NCI-H1105 treated with DMSO at 0.1 percent for 48 hours (cell line): ENCODE data around the gene NPAS2.

Experiments
- DNase-seq: peaks from one replicate; lab custom pipeline; 2025; lab: John Stamatoyannopoulos, UW

The NPAS2 gene

DNA sequence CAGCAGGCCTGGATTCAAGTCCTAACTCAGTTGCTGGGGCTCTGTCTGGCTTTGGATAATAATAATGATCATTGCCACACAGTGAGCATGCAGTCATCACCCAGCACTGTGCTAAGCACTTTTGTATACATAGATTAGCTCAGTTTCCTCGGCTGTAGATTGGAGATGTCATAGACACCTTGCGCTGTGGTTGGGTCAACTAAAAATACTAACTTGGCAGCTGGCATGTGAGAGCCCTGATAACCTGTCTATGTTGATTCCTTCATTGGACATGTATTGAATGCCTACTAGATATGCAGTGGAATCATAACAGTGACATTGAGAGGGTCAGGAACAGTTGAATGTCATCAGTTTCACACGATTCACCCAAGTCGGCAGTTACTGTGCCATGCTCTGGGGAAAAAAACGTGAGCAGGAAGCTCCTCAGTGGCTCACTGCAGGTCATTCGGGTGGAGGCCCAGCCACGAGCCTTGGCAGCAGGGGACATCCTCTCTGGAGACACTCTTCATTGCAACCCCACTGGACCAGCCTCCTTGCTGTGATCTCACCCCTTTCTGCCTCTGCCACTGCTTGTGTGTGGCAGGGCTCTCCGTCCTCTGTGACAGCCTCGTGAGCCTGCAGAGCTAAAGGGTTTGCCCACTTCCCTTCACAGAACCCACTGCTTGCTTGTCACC, 85.3 kb downstream of the NPAS2 start:
- DNase-seq: no peak

DNA sequence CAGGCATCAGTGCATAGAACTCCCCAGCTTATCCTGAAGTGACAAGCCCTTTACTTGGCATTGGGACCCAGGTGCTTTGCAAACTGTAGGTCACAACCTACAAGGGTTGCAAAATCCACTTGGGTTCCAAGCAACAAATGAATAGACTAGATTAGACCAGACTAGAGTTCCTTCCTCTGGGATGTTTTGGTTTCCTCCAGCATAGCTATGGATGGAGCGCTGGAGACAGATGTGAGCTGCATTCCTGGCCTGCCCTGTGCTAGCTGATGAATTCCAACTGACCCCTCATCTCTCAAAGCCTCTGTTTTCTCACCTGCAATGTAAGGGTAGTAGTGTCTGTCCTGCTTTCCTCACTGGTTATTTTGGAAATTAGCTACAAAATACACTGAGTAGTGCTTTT, 86.2 kb downstream of the NPAS2 start:
- no peak for DNase-seq

DNA sequence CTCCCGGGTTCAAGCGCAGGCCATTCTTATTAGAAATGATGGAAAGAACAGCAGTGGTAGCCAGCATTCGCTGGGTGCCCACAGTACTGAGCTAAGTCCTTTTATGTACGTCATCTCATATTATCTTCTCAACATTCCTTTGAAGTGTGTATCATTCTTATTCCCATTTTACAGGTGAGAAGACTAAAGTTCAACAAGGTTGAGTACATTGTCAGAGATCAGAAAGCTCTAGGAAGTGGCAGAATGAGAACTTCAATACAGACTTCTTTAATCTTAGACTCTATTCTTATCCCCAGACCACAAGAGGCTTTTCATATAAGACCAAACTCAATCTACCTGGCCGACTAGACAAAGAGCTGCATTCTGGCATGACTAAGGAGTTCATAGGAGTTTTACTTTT, 86.7 kb downstream of the NPAS2 start:
- DNase-seq: no peak

DNA sequence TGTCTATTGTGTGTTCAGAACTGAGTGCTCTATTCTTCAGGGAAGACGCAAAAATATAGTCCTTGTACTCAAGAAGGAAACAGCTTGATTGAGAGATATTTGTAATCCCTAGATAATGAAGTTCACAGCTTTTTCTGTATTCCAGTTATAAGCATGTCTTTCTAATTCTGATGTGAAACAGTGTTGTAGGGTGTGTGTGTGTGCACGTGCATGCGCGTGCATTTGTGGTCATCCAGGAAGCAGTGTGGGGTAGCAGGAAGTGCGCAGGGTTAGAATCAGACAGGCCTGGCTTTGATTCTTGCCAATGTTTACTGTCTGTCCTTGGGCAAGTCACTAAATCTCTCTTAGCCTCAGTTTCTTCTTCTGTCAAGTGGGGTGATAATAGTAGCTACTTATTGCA, 87.9 kb downstream of the NPAS2 start:
- no peak for DNase-seq

DNA sequence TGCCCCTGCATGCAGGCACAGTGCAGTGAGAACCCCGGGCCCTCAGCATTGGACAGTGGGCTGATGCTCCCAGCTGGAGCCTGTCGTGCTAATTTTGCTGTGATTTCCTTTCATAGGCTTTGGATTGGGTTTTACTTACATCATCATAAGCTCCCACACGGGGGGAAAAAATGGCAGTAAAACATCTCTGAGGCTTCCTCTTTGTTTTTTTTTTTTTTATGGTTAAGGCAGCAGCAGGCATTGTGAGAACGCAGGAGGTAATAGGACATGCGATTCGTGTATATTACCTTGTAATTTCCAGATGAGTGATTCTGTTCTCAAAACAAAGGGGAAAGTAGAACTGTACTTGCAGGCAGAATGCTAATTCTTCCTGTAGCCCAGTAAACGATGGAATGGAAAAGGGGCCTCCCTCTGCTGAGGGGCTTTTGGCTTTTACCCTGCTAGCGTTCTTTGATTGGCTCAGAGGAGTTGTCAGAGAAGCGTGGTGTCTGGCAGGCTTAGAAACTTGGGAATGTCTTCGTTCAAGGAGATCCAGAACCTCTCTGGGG, 89.7 kb downstream of the NPAS2 start:
- no peak for DNase-seq

DNA sequence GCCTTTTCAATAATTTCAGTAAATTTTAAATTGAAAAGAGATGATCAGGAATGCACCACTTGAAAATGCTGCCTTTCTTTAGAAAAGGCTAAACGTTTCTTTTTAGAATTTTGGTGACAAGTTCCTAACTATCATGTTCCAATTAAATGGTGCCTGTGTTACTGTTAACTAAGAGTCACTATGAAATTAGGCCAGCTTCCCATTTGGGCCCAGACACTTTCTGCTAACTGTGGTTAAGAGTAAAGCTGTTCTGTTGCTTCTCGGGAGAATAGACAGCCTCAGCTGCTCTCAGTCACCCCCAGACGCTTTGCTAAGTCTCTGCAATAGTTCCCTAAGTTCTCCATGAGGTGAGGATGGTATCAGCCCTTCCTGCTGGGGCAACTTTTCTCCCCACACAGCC, 90.2 kb downstream of the NPAS2 start:
- no peak for DNase-seq

DNA sequence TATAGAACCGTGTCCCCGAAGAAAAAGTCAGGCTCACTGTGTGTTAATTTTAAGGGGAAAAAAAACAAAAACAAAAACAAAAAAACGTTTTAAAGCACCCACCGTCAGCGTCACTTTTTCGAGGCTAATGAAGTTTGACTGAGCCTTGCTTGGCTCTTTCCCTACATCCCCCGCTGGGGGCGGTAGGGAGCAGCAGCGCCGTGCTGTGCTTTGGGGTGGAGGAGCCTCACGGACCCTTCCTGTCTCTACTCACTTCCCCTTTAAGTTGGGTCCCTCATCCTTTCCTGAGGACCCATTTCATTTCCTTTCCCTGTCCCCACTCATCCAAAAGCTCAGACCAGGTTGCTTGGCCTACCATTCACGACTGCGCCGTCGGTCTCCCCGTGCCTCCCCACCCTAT, 99.4 kb downstream of the NPAS2 start:
- DNase-seq: no peak

DNA sequence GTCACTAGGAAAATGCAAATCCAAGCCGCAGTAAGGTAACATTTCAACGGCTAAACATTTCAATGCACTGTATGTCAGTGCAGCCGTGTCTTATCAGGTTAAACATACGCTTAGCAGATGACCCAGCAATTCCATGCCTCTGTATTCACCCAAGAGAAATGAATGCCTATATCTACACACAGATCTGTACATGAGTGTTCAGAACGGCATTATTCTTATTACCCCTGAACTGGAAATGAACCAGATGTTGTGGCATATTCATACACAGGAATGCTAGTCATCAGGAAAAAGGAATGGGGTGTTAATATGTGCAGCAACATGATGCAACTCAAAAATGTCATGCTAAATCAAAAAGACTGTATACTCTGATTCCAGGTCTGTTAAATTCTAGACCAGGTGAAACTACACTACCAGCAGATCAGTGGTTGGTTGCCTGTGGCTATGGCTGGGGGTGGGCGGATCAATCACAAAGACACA, 101.8 kb downstream of the NPAS2 start:
- DNase-seq: no peak

DNA sequence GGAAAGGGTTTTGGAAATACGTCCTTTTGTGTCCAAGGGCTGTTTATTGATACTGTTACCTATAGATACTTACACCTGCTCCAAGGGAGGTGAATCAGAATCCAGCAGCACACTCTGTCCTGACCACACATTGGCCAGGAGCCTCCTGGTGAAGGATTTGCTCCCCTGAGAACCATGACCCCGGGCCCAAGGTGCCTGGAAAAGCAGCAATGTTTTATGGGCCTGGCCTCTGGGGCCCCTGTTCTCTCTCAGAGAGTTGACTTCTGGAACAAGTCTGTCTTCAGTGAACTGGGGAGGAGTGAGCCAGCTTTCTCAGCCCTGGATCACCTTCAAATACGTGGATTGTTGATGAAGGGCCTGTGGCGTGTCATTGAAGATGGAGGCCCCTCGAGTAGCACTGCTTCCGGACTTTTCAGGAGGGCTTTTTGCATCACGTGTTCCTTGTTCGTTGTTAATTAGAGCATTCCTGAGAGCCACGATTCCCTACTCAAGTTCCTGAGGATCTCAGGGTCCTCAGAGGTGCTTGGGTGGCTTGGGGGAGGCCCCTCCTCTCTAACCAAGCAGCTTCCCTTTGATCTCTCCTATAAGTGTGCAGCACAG, 103.6 kb downstream of the NPAS2 start:
- no peak for DNase-seq

DNA sequence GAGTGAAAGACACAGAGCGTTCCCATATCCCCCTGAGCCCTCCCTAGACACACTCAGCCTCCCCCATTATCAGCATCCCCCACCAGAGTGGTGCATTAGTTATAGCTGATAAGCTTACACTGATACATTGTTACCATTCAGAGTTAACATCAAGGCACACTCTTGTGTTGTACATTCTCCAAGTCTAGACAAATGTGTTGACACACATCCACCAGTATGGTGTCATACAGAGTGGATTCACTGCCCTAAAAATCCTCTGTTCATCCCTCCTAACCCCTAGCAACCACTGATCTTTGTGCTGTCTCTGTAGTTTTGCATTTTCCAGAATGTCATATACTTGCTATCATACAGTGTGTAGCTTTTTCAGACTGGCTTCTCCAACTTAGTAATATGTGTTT, 104.2 kb downstream of the NPAS2 start:
- DNase-seq: no peak

DNA sequence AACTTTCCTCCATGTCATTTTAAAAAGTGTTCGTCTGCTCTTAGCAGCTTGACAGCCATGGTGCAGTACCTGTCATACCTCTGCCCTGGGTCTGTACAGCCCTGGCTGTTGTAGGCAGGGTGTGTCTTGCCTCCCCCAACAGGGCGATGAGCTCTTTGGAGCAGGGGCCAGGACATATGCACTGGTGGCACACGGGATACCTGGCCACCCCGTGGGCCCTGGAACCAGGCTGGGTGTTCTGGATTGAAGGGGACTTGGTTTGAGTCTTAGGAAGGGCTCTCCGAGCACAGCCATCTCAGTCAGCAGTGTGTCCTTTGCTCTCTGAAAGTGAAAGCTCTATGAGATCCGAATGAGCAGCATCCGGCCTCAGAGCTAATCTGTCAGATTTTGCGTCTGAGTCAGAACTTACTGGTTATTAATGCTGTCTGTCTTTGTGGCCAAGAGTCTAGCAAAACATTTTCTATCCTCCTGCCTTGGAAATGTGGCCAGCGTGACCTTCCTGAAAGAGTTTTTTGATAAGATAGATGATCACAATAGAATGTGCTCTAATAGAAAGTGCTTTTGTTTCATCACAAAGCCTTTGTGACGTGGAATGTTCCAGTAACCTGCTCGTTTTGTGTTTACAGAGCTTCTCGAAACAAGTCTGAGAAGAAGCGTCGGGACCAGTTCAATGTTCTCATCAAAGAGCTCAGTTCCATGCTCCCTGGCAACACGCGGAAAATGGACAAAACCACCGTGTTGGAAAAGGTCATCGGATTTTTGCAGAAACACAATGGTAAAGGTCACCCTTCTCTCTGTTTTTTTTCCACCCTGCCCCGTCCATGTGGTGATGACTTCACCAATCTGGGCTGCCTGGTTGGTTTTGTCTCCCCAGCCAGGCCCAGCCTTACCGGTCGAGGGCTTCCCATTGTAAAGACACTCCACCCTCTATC, 104.8 kb downstream of the NPAS2 start:
- no peak for DNase-seq

DNA sequence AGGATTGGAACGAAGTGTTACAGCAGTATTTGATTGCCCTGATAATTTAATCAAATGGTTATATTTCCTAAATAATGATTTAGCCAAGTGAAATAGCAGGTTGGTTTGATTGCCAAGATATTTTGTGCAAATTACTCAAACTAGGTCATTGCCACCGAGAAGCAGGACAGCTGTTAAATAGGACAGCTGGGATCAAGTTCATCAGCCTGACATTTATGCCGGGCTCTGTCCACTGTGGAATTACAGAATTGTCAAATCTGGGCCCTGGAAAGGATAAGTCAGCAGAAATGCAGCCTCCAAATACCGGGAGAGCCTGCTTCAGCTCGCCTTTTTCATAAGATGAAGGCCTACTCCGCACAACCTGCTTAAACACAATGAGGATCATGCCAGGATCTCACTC, 108.3 kb downstream of the NPAS2 start:
- DNase-seq: no peak

DNA sequence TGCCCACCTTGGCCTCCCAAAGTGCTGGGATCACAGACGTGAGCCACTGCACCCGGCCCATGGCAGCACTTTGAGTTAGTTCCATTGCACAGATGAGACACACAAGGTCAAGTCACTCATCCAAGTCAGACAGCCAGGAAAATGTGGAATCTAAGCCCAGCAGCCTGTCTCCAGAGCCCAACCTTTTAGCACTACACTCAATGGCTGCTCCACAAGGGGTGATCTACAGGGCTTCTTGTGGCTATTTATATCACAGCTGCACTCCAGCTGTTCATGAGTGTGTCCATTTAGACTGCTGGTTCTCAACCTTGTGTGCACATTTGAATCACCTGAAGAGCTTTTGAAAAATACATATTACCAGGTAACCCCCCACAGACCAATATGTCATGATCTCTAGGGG, 109.2 kb downstream of the NPAS2 start:
- no peak for DNase-seq

DNA sequence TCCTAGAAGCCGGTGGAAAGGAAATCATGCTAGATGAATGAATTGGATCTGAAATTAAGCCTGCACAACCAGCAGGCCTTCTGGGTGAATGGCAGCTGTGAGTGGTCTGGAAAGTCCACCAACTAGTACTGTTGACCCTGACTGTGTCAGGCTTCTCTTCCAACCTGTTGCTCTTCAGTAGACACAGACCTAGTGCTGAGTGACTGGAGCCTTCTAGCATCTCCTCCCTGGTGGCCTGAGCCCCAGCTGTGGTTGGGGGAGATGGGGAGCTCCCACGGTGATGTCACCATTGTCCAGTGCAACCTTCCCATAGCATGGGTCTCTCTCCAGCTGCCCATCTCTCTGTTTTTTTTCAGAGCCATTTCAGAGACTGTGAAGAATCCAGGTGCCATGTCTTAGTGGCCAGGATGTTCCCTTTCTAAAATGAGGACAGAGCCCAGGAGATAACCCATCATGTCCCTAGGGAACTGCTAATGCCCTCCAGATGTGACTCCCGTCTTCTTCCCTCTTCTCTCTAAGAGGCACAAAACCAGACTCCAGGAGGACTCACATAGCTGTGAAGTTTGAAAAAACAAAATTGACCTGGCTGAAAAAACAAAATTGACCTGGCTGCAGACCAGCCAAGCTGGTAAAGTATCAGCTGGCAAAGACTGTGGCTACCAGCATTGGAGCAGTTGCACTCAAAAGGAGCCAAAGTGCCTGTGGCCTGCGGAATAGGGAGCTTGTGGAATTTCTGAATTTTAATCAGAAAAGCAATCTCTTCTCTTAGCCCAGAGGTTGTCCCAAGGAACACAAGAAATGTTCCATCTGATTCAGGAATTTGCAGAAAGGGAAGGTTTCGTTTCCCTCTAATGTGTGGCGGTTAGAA, 114.8 kb downstream of the NPAS2 start:
- DNase-seq: no peak

DNA sequence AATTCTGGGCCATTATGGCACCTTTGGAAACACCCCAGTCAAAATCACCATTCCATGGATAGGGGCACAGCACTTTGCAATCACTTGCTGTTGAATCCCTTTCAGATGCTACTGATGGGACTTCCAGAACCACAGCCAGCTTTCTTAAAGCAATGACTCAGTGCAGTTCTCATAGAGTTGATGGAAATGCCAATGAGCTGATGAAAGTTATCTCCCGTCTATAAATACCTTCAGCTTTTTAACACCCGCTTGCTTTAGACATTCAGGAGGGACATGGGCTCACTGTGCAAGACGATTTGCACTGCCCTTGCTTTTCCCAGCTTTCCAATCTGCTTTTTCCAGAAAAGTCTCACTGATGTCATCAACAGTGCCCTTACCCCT, 115.4 kb downstream of the NPAS2 start:
- DNase-seq: no peak

DNA sequence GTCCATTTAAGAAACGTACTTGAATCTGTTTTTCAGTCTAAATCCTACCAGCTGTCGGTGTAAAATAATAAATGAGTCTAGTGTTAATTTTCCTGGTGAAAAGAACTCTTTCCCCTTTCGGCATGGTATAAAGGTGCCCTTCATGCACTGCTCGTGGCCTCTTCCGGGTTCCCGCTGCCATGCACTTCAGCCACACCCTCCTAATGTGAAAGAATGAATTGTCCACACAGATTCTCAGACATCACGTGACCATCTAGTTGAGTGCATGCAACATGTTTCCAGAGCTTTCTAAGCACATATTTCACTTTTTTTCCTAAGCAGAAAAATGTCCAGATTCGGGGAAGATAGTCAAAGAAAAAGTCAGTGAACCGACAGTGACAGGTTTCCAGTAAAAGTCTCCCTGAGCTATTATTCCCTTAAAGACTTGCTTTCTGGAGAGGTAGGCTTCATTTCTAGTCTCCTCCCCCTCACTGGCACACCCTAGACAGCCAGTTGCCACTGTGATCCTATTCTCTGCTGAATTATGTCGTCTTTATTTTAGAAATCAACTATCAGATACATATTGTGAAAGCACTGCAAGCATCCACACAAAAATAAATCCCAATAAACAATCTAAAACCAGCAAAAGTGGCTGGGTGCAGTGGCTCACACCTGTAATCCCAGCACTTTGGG, 116.3 kb downstream of the NPAS2 start:
- DNase-seq: no peak

DNA sequence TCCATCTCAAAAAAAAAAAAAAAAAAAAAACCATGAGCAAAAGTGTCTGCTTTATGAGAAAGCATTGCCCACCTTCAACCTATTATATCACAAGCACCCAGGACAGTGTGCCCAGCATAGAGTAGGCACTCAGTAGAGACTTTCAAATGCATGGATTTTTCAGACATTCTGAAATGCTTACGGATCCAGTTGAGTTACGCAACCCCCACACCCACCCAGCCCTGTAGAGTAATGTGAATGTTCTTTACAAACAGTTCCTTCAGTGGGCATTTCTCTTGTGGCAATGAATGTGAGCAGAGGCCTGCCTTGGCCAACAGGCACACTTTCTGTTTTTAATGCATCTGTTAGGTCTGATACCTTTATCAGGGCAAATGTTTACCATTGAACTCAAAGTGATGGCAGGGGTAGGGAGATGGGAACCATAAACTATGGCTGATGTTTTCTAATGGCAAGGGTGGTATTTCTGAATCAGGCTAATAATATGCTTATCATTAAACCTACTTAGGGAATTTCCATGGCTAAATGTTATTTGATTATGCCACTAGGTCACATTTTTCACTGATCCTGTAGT, 117.1 kb downstream of the NPAS2 start:
- no peak for DNase-seq

DNA sequence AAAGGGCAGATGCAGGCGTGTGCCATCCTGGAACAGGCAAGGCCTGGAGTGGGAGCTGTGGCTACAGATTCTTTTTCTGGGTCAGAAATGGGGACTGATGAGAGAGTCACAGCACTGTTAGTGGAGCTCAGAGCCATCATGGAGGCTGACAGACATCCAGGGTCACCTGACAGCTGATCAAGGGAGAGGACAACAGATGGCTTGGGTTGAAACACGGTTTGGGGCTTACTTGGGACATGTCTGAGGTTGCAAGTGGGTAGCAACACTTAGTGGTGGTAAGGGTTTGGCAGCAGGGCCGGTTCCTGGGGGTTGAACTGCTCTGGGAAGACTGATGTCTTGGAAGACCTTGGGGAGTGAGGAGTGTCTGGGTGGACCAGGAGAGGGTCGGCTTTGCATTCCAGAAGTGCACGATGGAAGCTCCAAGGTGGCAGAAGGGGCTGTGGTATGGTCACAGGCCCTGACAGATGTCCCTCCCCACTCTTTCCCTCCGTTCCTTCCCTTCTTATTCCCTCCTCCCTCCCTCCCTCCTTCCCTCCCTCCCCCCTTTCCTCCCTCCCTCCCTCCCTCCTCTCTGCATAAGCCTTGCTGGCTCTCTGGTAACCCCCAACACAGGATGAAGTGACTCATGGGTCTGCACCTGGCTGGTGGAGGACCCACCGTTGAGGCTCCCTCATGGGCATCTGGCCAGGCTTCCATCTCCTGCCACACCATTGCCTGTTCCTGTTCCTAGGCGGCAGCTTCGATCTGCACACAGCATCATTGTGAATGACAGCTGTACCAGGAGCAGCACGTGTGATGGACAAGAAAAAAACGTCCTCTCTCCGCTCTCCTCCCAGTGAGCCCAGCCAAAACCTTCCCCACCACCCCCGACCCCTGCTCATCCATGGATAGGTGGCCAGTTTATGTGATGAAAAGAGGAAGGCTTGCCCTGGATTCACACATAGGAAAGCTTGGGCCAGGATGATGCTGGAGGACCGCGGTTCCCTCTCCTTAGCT, 118.4 kb downstream of the NPAS2 start:
- DNase-seq: no peak

DNA sequence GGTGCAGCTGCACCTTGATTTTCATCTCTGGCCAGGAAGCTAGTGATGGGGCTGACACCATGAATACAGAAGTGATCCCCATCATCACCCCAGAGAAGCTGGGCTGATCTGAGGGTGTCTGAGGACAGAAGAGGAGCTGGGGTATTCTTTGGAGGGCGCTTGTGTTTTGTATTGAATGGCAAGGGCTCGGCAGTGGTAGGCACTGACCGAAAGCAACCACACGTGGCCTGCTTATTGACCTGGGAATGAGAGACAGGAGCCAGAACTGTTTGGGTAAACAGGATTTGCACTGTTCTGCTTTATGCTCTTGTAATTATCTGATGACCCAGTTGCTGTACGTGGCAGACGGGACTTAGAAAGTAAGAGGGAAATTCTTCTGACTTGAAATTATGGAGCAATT, 119.5 kb downstream of the NPAS2 start:
- DNase-seq: no peak

DNA sequence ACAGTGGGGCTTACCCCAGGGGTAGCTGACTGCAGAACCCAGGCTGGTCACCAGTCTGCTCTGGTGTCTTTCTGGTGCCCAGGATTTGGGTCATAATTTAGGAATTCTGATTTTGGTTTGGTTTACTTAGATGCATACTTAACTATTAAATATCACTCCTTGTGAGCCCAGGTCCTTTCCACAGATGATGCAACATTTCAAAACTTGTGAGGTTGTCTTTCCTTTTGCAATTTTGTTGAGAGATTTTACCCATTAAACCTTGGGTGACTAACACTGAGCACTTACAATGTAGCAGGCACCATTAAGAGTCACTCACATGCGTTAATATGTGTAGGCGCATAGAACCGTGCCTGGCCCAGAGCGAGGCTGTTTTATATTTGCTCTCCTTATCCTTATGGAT, 120.3 kb downstream of the NPAS2 start:
- no peak for DNase-seq
